HEK293 (cell line): ENCODE measurements around the gene LIN7A.

Experiments
- CTCF ChIA-PET: fragments of 350-600 bp; formaldehyde crosslinking; extraction: SDS; loops from one replicate; lab custom pipeline; 2021; ENCODE audit warnings: antibody characterized with exemption; lab: Yijun Ruan, JAX
- POLR2A ChIA-PET: fragments of 300-600 bp; formaldehyde crosslinking; extraction: SDS; loops from one replicate; lab custom pipeline; 2020; ENCODE audit warnings: antibody characterized with exemption, inconsistent platforms; lab: Yijun Ruan, JAX
- H3K27ac ChIP-seq: fragments of 200-500 bp; sonication (Bioruptor generic); 2 replicates; pipeline ENCODE4 v1.5.1; 2014; ENCODE audit warnings: low read depth, low read length, control low read depth, inconsistent platforms; ENCODE audit errors: extremely low read depth
- H3K36me3 ChIP-seq, 2 experiments: fragments of 200-500 bp in 1 of 2; sonication (Bioruptor generic) in 1 of 2; 1 replicate in 1 of 2; 2 replicates in 1 of 2; pipeline ENCODE4 v1.5.1; 2014 to 2017; ENCODE audit warnings: inconsistent platforms in 2 of 2, low read length in 2 of 2; ENCODE audit not compliant: control insufficient read depth in 2 of 2, insufficient read depth in 1 of 2
- H3K4me1 ChIP-seq: fragments of 200-500 bp; sonication (Bioruptor generic); 2 replicates; pipeline ENCODE4 v1.5.1; 2014; ENCODE audit warnings: mild to moderate bottlenecking, low read length, inconsistent platforms; ENCODE audit not compliant: control insufficient read depth, insufficient read depth
- H3K4me3 ChIP-seq: 2 replicates; pipeline ENCODE4 v1.5.1; 2011; ENCODE audit warnings: low read depth, mild to moderate bottlenecking, control low read depth, low read length, moderate library complexity
- H3K9me3 ChIP-seq: fragments of 200-500 bp; sonication (Bioruptor generic); 2 replicates; pipeline ENCODE4 v1.5.1; 2014; ENCODE audit warnings: low read depth, low read length, inconsistent platforms; ENCODE audit not compliant: control insufficient read depth, insufficient read depth
- BCL11A ChIP-seq: fragments of 450-650 bp; formaldehyde crosslinking; IDR thresholded peaks from 2 replicates; pipeline ENCODE4 v1.5.1; 2016; ENCODE audit warnings: low read depth, missing biosample characterization, missing genetic modification characterization
- BCL11B ChIP-seq: fragments of 450-650 bp; formaldehyde crosslinking; IDR thresholded peaks from 2 replicates; pipeline ENCODE4 v1.5.1; 2016; ENCODE audit warnings: low read depth, missing biosample characterization, missing genetic modification characterization
- FEZF1 ChIP-seq: fragments of 450-650 bp; formaldehyde crosslinking; IDR thresholded peaks from 2 replicates; pipeline ENCODE4 v1.5.1; 2016; ENCODE audit warnings: missing biosample characterization, missing genetic modification characterization
- GLIS2 ChIP-seq: fragments of 450-650 bp; formaldehyde crosslinking; IDR thresholded peaks from 2 replicates; pipeline ENCODE4 v1.5.1; 2016; ENCODE audit warnings: missing biosample characterization, missing genetic modification characterization
- KLF1 ChIP-seq: fragments of 450-650 bp; formaldehyde crosslinking; IDR thresholded peaks from 2 replicates; pipeline ENCODE4 v1.5.1; 2016; ENCODE audit warnings: missing biosample characterization, missing genetic modification characterization
- KLF10 ChIP-seq: fragments of 450-650 bp; IDR thresholded peaks from 2 replicates; pipeline ENCODE4 v1.5.1; 2018; ENCODE audit warnings: missing biosample characterization, mild to moderate bottlenecking, missing genetic modification characterization
- PATZ1 ChIP-seq: fragments of 450-650 bp; formaldehyde crosslinking; IDR thresholded peaks from 2 replicates; pipeline ENCODE4 v1.5.1; 2016; ENCODE audit warnings: missing biosample characterization, missing genetic modification characterization
- SCRT1 ChIP-seq: fragments of 450-650 bp; formaldehyde crosslinking; IDR thresholded peaks from 2 replicates; pipeline ENCODE4 v1.5.1; 2016; ENCODE audit warnings: missing biosample characterization, missing genetic modification characterization, borderline replicate concordance
- YY2 ChIP-seq: fragments of 450-650 bp; formaldehyde crosslinking; IDR thresholded peaks from 2 replicates; pipeline ENCODE4 v1.5.1; 2016; ENCODE audit warnings: missing biosample characterization, missing genetic modification characterization
- ZBTB44 ChIP-seq: fragments of 450-650 bp; IDR thresholded peaks from 2 replicates; pipeline ENCODE4 v1.5.1; 2018; ENCODE audit warnings: missing biosample characterization, mild to moderate bottlenecking, missing genetic modification characterization
- ZFP3 ChIP-seq: fragments of 450-650 bp; formaldehyde crosslinking; IDR thresholded peaks from 2 replicates; pipeline ENCODE4 v1.5.1; 2016; ENCODE audit warnings: low read depth, missing biosample characterization, missing genetic modification characterization
- ZNF10 ChIP-seq: fragments of 450-650 bp; formaldehyde crosslinking; IDR thresholded peaks from 2 replicates; pipeline ENCODE4 v1.5.1; 2017; ENCODE audit warnings: missing biosample characterization, missing genetic modification characterization
- ZNF112 ChIP-seq: fragments of 450-650 bp; formaldehyde crosslinking; IDR thresholded peaks from 2 replicates; pipeline ENCODE4 v1.5.0; 2017; ENCODE audit warnings: missing biosample characterization, missing genetic modification characterization
- ZNF132 ChIP-seq: fragments of 450-650 bp; formaldehyde crosslinking; IDR thresholded peaks from 2 replicates; pipeline ENCODE4 v1.5.1; 2017; ENCODE audit warnings: missing biosample characterization, missing genetic modification characterization, borderline replicate concordance
- ZNF133 ChIP-seq: fragments of 450-650 bp; formaldehyde crosslinking; IDR thresholded peaks from 2 replicates; pipeline ENCODE4 v1.5.1; 2016; ENCODE audit warnings: missing biosample characterization, missing genetic modification characterization
- ZNF157 ChIP-seq: fragments of 450-650 bp; formaldehyde crosslinking; IDR thresholded peaks from 2 replicates; pipeline ENCODE4 v1.5.1; 2016; ENCODE audit warnings: missing biosample characterization, missing genetic modification characterization
- ZNF175 ChIP-seq: fragments of 450-650 bp; formaldehyde crosslinking; IDR thresholded peaks from 2 replicates; pipeline ENCODE4 v1.5.1; 2016; ENCODE audit warnings: missing biosample characterization, missing genetic modification characterization
- ZNF18 ChIP-seq: fragments of 450-650 bp; formaldehyde crosslinking; IDR thresholded peaks from 2 replicates; pipeline ENCODE4 v1.5.1; 2016; ENCODE audit warnings: missing biosample characterization, missing genetic modification characterization
- ZNF221 ChIP-seq: fragments of 450-650 bp; formaldehyde crosslinking; IDR thresholded peaks from 2 replicates; pipeline ENCODE4 v1.5.1; 2017; ENCODE audit warnings: missing biosample characterization, missing genetic modification characterization, borderline replicate concordance
- ZNF514 ChIP-seq: fragments of 450-650 bp; formaldehyde crosslinking; IDR thresholded peaks from 2 replicates; pipeline ENCODE4 v1.5.1; 2016; ENCODE audit warnings: missing biosample characterization, missing genetic modification characterization
- ZNF521 ChIP-seq: fragments of 450-650 bp; formaldehyde crosslinking; IDR thresholded peaks from 2 replicates; pipeline ENCODE4 v1.5.1; 2017; ENCODE audit warnings: missing biosample characterization, mild to moderate bottlenecking, missing genetic modification characterization
- ZNF677 ChIP-seq: fragments of 450-650 bp; IDR thresholded peaks from 2 replicates; pipeline ENCODE4 v1.5.0; 2018; ENCODE audit warnings: missing biosample characterization, mild to moderate bottlenecking, missing genetic modification characterization, moderate library complexity
- ZNF785 ChIP-seq: fragments of 450-650 bp; formaldehyde crosslinking; IDR thresholded peaks from 2 replicates; pipeline ENCODE4 v1.5.1; 2016; ENCODE audit warnings: missing biosample characterization, missing genetic modification characterization
- ZNF837 ChIP-seq: fragments of 450-650 bp; formaldehyde crosslinking; IDR thresholded peaks from 2 replicates; pipeline ENCODE4 v1.5.1; 2016; ENCODE audit warnings: missing biosample characterization, missing genetic modification characterization
- ZNF843 ChIP-seq: fragments of 450-650 bp; formaldehyde crosslinking; IDR thresholded peaks from 2 replicates; pipeline ENCODE4 v1.5.1; 2016; ENCODE audit warnings: missing biosample characterization, missing genetic modification characterization
- TF ChIP-seq, protein P1 (sequence below): fragments of 450-650 bp; formaldehyde crosslinking; IDR thresholded peaks from 2 replicates; pipeline ENCODE4 v1.5.1; 2016; ENCODE audit warnings: missing biosample characterization, missing genetic modification characterization
- TF ChIP-seq, protein P2 (sequence below): fragments of 450-650 bp; formaldehyde crosslinking; IDR thresholded peaks from 2 replicates; pipeline ENCODE4 v1.5.1; 2016; ENCODE audit warnings: missing biosample characterization, missing genetic modification characterization

Gene LIN7A

GRCh38 chr12:80847575-80847974 lies 90.2 kb downstream of the LIN7A start:
- no peak overlapping the region for H3K4me3 ChIP-seq
- H3K36me3 ChIP-seq = no peaks in the 10 kb centered on the region
- no peaks in the 10 kb centered on the region for H3K4me1 ChIP-seq
- ChIA-PET POLR2A (no interaction called here), CTCF (interaction anchor here (0.6 kb wide), 1 partner anchor 37 kb away, joined by 3 read pairs; no protein-coding TSS in a partner anchor)
- H3K9me3 ChIP-seq = no peaks in the 10 kb centered on the region
- H3K27ac ChIP-seq = no peak overlapping the region
- TF ChIP-seq ZNF175 (tag by site-specific recombination) (no peak), ZNF677 (tag by site-specific recombination) (no peak), ZNF843 (no peak), YY2 (no peak), KLF1 (tag by site-specific recombination) (no peak), ZNF221 (tag by site-specific recombination) (no peak), BCL11B (tag by site-specific recombination) (no peak), ZNF785 (tag by site-specific recombination) (no peak), ZNF514 (tag by site-specific recombination) (no peak), BCL11A (tag by site-specific recombination) (no peak), ZNF837 (tag by site-specific recombination) (no peak), ZNF112 (tag by site-specific recombination) (no peak)
- TF ChIP-seq, protein P1, sequence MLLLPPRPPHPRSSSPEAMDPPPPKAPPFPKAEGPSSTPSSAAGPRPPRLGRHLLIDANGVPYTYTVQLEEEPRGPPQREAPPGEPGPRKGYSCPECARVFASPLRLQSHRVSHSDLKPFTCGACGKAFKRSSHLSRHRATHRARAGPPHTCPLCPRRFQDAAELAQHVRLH (tag by site-specific recombination) = no peak
- TF ChIP-seq, protein P2, sequence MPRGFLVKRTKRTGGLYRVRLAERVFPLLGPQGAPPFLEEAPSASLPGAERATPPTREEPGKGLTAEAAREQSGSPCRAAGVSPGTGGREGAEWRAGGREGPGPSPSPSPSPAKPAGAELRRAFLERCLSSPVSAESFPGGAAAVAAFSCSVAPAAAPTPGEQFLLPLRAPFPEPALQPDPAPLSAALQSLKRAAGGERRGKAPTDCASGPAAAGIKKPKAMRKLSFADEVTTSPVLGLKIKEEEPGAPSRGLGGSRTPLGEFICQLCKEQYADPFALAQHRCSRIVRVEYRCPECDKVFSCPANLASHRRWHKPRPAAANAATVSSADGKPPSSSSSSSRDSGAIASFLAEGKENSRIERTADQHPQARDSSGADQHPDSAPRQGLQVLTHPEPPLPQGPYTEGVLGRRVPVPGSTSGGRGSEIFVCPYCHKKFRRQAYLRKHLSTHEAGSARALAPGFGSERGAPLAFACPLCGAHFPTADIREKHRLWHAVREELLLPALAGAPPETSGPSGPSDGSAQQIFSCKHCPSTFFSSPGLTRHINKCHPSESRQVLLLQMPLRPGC = no peak

GRCh38 chr12:80846952-80847351 lies 90.8 kb downstream of the LIN7A start:
- H3K4me3 ChIP-seq = no peak overlapping the region
- no peaks in the 10 kb centered on the region for H3K9me3 ChIP-seq
- no peaks in the 10 kb centered on the region for H3K4me1 ChIP-seq
- no peak overlapping the region for H3K27ac ChIP-seq
- ChIA-PET CTCF (interaction anchor here (0.6 to 1.1 kb wide), 2 partner anchors 36 to 410 kb away, joined by 3 read pairs; no protein-coding TSS in a partner anchor), POLR2A (no interaction called here)
- H3K36me3 ChIP-seq = no peaks in the 10 kb centered on the region
- no peak for TF ChIP-seq ZBTB44 (tag by site-specific recombination)
- no peak for TF ChIP-seq SCRT1 (tag by site-specific recombination)
- no peak for TF ChIP-seq YY2
- TF ChIP-seq PATZ1 (tag by site-specific recombination) = no peak
- TF ChIP-seq ZNF157 (tag by site-specific recombination) = no peak
- TF ChIP-seq ZNF133 (tag by site-specific recombination) = no peak
- TF ChIP-seq, protein P1 (tag by site-specific recombination) = no peak
- TF ChIP-seq, protein P2 = no peak
- TF ChIP-seq ZNF175 (tag by site-specific recombination) = no peak
- TF ChIP-seq ZNF18 = no peak
- TF ChIP-seq GLIS2 = no peak
- TF ChIP-seq ZFP3 = no peak
- TF ChIP-seq ZNF132 (tag by site-specific recombination) = no peak
- TF ChIP-seq FEZF1 (tag by site-specific recombination) = no peak
- TF ChIP-seq ZNF521 (tag by site-specific recombination) = no peak
- no peak for TF ChIP-seq ZNF10
- no peak for TF ChIP-seq KLF10 (tag by site-specific recombination)
